AML-193 (cell line): Measurements from ENCODE around the gene FOXN1.
"Not testable (repeated sequence)": the region's sequence is repeated elsewhere in the genome, so short reads cannot be mapped to it uniquely, and the experiment has no call there.

Experiments used
- DNase-seq, 2 experiments: peaks; one replicate each; lab custom pipeline; 2025; lab: John Stamatoyannopoulos, UW

FOXN1 gene

GRCh38 chr17:28499684-28500357, 6.3 kb upstream of the FOXN1 start:
- no peak for DNase-seq

- no peak for DNase-seq
These were observed 5.3 kb upstream of the FOXN1 start for GRCh38 chr17:28500712-28501379.

GRCh38 chr17:28501421-28502284, 4.5 kb upstream of the FOXN1 start:
- DNase-seq = no peak

- no peak for DNase-seq
These were observed 2.7 kb upstream of the FOXN1 start for GRCh38 chr17:28503420-28503819.

GRCh38 chr17:28506763-28507487, 777 bp downstream of the FOXN1 start:
- no peak for DNase-seq

- DNase-seq = no peak
These were observed 1.5 kb downstream of the FOXN1 start for GRCh38 chr17:28507567-28508203.

GRCh38 chr17:28508211-28508724, 2.1 kb downstream of the FOXN1 start:
- DNase-seq = no peak

- DNase-seq = peak in 1 of 2 experiments; percentile 16
These were observed 3.6 kb downstream of the FOXN1 start for GRCh38 chr17:28509789-28510188.

GRCh38 chr17:28511858-28512461, 5.8 kb downstream of the FOXN1 start:
- DNase-seq = no peak

- no peak for DNase-seq
These were observed 7.3 kb downstream of the FOXN1 start for GRCh38 chr17:28513476-28513875.

DNA sequence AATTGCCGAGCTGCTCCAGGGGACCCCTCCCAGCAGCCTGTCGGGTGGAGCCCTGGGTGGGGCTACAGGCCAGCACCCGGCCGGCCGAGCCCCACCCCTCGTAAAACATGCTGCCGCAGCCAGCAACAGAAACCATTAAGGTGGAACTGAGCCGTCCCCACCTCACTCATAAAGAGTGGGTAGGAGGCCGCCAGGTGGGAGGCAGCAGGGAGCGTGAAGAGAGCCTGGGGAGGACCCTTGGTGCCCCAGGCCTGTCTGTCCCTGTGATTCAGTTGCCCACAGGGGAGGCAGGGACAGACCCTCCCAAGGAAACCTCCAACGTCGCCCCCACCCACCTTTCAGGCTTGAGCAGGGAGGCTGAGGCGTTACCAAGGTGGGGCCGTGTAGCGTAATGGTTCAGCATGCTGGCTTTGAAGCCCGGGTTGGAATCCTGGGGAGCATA, 8.4 kb downstream of the FOXN1 start:
- DNase-seq = no peak

DNA sequence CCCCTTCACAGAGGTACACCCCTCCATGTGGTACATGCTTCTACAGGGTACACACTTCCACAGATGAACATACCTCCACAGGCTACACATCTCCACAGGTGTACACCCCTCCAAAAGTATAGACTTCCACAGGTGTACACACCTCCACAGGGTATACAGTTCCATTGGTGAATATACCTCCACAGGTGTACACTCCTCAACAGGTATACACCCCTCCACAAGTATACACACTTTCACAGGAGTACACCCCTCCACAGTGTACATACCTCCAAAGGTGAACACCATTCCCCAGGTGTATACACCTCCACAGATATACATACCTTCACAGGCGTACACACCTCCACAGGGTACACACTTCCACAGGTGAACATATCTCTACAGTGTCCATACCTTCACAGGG, 9.4 kb downstream of the FOXN1 start:
- no peak for DNase-seq

DNA sequence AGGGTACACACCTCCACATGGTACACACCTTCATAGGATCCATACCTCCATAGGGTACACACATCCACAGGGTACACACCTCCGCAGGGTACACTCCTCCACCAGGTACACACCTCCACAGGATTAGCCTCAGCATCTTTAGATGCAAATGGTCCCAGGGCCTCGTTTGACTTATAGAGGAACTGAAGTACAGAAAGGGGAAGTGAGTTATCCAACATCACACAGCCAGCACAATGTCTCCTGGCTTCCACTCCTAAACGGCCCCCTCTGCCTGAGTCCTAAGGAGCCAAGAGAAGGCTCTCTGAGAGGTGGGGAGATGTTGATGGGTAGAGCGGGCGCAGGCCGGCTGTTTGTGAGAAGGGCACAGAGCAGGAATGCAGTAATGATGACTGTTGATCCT, 12.0 kb downstream of the FOXN1 start:
- peak; percentile 35 for DNase-seq

DNA sequence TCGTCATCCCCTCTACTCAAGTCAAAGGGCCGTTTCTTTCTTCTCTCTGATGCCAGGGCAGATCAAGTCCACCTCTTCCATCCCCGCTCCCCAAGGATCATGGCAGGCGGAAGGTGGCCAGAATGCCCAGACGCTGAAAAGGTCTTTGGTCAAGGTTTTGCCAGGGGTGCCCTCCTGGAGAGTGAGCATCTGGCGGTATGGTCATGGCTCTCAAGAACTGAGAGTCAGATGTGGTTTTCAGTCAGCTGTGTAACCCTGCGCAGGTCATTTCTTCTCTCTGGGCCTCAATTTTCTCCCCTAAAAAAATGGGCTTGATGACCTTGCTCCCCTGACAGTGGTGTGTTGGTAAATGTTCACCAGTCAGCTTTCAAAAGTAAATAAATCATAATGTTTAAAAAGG, 12.4 kb downstream of the FOXN1 start:
- no peak for DNase-seq

- no peak for DNase-seq
These were observed 13.1 kb downstream of the FOXN1 start for GRCh38 chr17:28519236-28519635.

- no peak for DNase-seq
These were observed 14.5 kb downstream of the FOXN1 start for GRCh38 chr17:28520687-28521086.

GRCh38 chr17:28521311-28522085, 15.3 kb downstream of the FOXN1 start:
- no peak for DNase-seq

DNA sequence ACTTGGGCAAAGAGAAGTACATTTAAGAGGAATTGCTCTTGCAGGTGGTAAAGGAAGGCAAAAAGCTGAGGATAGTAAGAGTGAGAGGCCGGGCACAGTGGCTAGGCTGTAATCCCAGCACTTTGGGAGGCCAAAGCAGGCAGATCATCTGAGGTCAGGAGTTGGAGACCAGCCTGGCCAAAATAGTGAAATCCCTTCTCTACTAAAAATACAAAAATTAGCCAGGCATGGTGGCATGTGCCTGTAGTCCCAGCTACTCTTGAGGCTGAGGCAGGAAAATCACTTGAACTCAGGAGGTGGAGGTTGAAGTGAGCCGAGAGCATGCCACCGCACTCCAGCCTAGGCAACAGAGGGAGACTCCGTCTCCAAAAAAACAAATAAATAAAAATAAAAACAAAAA, 16.1 kb downstream of the FOXN1 start:
- DNase-seq = not testable (repeated sequence)

DNA sequence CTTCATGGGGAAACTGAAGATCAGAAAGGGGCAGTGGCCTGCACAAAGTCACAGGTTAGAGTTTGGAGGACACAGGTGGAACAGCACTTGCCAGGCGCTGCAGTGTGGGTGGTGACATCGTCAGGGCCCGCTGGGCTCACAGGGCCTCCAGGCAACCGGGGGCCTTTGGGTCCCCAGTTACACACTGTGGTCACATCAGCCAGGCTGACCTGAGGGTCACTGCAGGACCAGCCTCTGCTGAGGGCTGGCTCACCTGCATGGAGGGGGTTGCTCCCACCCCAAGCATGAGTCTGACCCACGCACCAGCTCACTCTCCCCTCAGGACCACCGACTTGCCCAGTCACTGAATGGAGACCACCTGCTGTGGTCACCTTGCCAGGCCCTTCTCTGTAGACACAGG, 17.0 kb downstream of the FOXN1 start:
- no peak for DNase-seq

DNA sequence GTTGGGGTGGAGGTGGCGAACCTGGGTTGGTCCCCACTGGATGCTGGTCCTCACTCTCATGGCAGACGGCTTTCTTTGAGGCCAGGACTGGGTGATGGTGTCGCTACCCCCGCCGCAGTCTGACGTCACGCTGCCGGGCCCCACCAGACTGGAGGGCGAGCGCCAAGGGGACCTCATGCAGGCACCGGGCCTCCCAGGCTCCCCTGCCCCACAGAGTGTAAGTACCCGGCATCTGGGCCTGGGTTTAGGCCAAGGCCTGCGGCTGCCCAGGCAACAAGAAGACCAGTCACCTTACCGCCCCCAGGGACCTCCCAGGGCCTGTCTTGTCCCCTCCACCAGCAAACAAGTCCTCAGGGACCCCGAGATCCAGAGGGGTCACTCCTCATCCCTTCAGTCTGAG, 17.7 kb downstream of the FOXN1 start:
- DNase-seq = no peak
